Neural progenitor cell (in vitro differentiated cells): Measurements from ENCODE around the gene ARPC5L. TPM values are rescaled to one million over a fixed set of nuclear protein-coding genes. Genes with fewer than 3 reads are reported as not detected.

ENCODE experiments used
- DNase-seq: peaks from one replicate; pipeline ENCODE4 v3.0.0-alpha.2; 2016; ENCODE audit warnings: low spot score
- H2AFZ ChIP-seq: fragments of 200-600 bp; sonication (generic); replicated peaks from 2 replicates; pipeline ENCODE4 v1.6.1; 2016; ENCODE audit warnings: antibody characterized with exemption
- H3F3A ChIP-seq: fragments of 200-600 bp; sonication (generic); 2 replicates; pipeline ENCODE4 v1.6.1; 2016; ENCODE audit warnings: antibody characterized with exemption, low read depth
- H3K27ac ChIP-seq: fragments of 200-600 bp; sonication (generic); 2 replicates; pipeline ENCODE4 v1.5.1; 2016; ENCODE audit warnings: mild to moderate bottlenecking
- H3K27me3 ChIP-seq: fragments of 200-600 bp; sonication (generic); 2 replicates; pipeline ENCODE4 v1.6.1; 2016; ENCODE audit warnings: mild to moderate bottlenecking, moderate library complexity
- H3K36me3 ChIP-seq: fragments of 200-600 bp; sonication (generic); 2 replicates; pipeline ENCODE4 v1.5.1; 2016
- H3K4me1 ChIP-seq: fragments of 200-600 bp; sonication (generic); 2 replicates; pipeline ENCODE4 v1.6.1; 2016; ENCODE audit warnings: mixed run types
- H3K4me2 ChIP-seq: fragments of 200-600 bp; sonication (generic); 2 replicates; pipeline ENCODE4 v1.6.1; 2016
- H3K4me3 ChIP-seq: fragments of 200-600 bp; sonication (generic); 2 replicates; pipeline ENCODE4 v1.5.1; 2016
- H3K79me2 ChIP-seq: fragments of 200-600 bp; sonication (generic); 2 replicates; pipeline ENCODE4 v1.6.1; 2016; ENCODE audit warnings: low read depth
- H3K9ac ChIP-seq: fragments of 200-600 bp; sonication (generic); 2 replicates; pipeline ENCODE4 v1.6.1; 2016
- H3K9me3 ChIP-seq: fragments of 200-600 bp; sonication (generic); 2 replicates; pipeline ENCODE4 v1.5.1; 2016; ENCODE audit warnings: low read depth
- H4K20me1 ChIP-seq: fragments of 200-600 bp; sonication (generic); 2 replicates; pipeline ENCODE4 v1.6.1; 2016; ENCODE audit warnings: low read depth
- H3K27ac Mint-ChIP-seq: 3 replicates; pipeline ENCODE4 v1.8.0; 2021; ENCODE audit warnings: mixed read lengths
- H3K27me3 Mint-ChIP-seq: 2 replicates; pipeline ENCODE4 v1.8.0; 2022; ENCODE audit warnings: low read depth, mild to moderate bottlenecking, inconsistent platforms, moderate library complexity, mixed read lengths; ENCODE audit not compliant: insufficient read depth
- H3K36me3 Mint-ChIP-seq: 3 replicates; pipeline ENCODE4 v1.8.0; 2021; ENCODE audit warnings: mixed read lengths
- H3K4me1 Mint-ChIP-seq: 3 replicates; pipeline ENCODE4 v1.8.0; 2021; ENCODE audit warnings: mixed read lengths
- H3K4me3 Mint-ChIP-seq: 3 replicates; pipeline ENCODE4 v1.8.0; 2021; ENCODE audit warnings: mild to moderate bottlenecking, moderate library complexity, mixed read lengths
- H3K9me3 Mint-ChIP-seq: 3 replicates; pipeline ENCODE4 v1.8.0; 2020; ENCODE audit warnings: mixed read lengths
- CTCF ChIP-seq: fragments of 200-600 bp; sonication (generic); IDR thresholded peaks from 2 replicates; pipeline ENCODE4 v1.5.1; 2017; ENCODE audit warnings: antibody characterized with exemption, mild to moderate bottlenecking
- EZH2 ChIP-seq: fragments of 200-600 bp; sonication (generic); IDR thresholded peaks from 2 replicates; pipeline ENCODE4 v1.6.1; 2017; ENCODE audit warnings: antibody characterized with exemption, mild to moderate bottlenecking, moderate library complexity
- EZH2phosphoT487 ChIP-seq: fragments of 200-600 bp; sonication (generic); IDR thresholded peaks from 2 replicates; pipeline ENCODE4 v1.6.1; 2017; ENCODE audit warnings: antibody characterized with exemption
- total RNA-seq: library from RNA; depleted of rRNA; stranded (reverse); fragments of >200 nt; gene quantifications from 2 replicates; pipeline ENCODE4 v1.2.3, GENCODE V29; 2015; ENCODE audit warnings: low replicate concordance

The ARPC5L gene
- 24.0 and 26.2 TPM in 2 replicates for total RNA-seq

- Mint-ChIP-seq H3K36me3 (peaks cover 8% of the 10 kb centered on the region), H3K27ac (peak within 1 kb of the TSS; percentile 94), H3K4me3 (peak within 1 kb of the TSS; percentile 95), H3K9me3 (no peaks in the 10 kb centered on the region), H3K27me3 (peaks cover 7% of the 10 kb centered on the region), H3K4me1 (peaks cover 22% of the 10 kb centered on the region)
- peak within 1 kb of the TSS; percentile 100 for H3K9ac ChIP-seq
- H4K20me1 ChIP-seq = peaks cover 50% of the 10 kb centered on the region
- no peaks in the 10 kb centered on the region for H3K27me3 ChIP-seq
- TF ChIP-seq EZH2phosphoT487 = no peak
- TF ChIP-seq CTCF = peak; percentile 34
- no peak for TF ChIP-seq EZH2
- H2AFZ ChIP-seq = peak within 1 kb of the TSS; percentile 86
- H3K9me3 ChIP-seq = no peaks in the 10 kb centered on the region
- H3K36me3 ChIP-seq = no peaks in the 10 kb centered on the region
- peaks cover 14% of the 10 kb centered on the region for H3K4me1 ChIP-seq
- peak; percentile 98 for DNase-seq
- peaks cover 43% of the 10 kb centered on the region for H3K79me2 ChIP-seq
- peaks cover 66% of the 10 kb centered on the region for H3F3A ChIP-seq
- peak within 1 kb of the TSS; percentile 99 for H3K4me3 ChIP-seq
- peak within 1 kb of the TSS; percentile 98 for H3K4me2 ChIP-seq
- peak within 1 kb of the TSS; percentile 98 for H3K27ac ChIP-seq
Measured at GRCh38 chr9:124861342-124862229, at the start of gene ARPC5L, which contains the start of gene RPL35. TSS of gene ARPC5L (plus strand) at chr9:124862130. CDS start at chr9:124869291, 7,161 bp downstream. TSS of gene RPL35 (minus strand) at chr9:124861957. CDS start at chr9:124861912, 45 bp downstream.

DNA sequence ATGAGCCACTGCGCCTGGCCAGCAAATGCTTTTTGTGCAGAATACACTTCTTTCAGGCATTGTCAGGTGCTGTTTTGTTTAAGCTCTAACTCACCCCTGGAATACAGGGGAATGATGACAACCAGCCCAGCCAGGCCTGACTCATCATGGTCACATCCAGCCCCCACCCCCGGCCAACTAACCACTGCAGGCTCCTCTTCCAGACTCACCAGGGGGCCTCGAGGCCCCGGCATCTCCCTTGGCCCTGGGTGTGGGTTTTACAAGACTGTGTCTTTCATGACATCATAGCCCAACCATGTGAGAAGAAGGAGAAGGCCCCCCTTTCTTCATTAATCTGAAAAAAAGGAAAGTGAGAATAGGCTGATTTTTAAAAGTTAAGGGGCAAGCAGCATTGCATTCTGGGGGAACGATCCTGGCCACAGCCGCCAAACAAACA lies 49.5 kb upstream of the ARPC5L start:
- Mint-ChIP-seq H3K4me1 (peaks cover 52% of the 10 kb centered on the region), H3K36me3 (no peaks in the 10 kb centered on the region), H3K9me3 (no peaks in the 10 kb centered on the region), H3K27ac (peak overlapping the region; percentile 83), H3K27me3 (peaks cover 3% of the 10 kb centered on the region), H3K4me3 (no peak overlapping the region)
- no peaks in the 10 kb centered on the region for H3K9me3 ChIP-seq
- DNase-seq = peak; percentile 16
- H3F3A ChIP-seq = peaks cover 24% of the 10 kb centered on the region
- no peak overlapping the region for H3K9ac ChIP-seq
- no peaks in the 10 kb centered on the region for H3K27me3 ChIP-seq
- no peak overlapping the region for H3K27ac ChIP-seq
- peaks cover 29% of the 10 kb centered on the region for H3K4me1 ChIP-seq
- no peak overlapping the region for H2AFZ ChIP-seq
- no peak overlapping the region for H3K4me2 ChIP-seq
- no peak overlapping the region for H3K4me3 ChIP-seq
- TF ChIP-seq CTCF = no peak
- no peak for TF ChIP-seq EZH2
- TF ChIP-seq EZH2phosphoT487 = no peak
- no peaks in the 10 kb centered on the region for H3K79me2 ChIP-seq
- no peaks in the 10 kb centered on the region for H3K36me3 ChIP-seq
- no peaks in the 10 kb centered on the region for H4K20me1 ChIP-seq

DNA sequence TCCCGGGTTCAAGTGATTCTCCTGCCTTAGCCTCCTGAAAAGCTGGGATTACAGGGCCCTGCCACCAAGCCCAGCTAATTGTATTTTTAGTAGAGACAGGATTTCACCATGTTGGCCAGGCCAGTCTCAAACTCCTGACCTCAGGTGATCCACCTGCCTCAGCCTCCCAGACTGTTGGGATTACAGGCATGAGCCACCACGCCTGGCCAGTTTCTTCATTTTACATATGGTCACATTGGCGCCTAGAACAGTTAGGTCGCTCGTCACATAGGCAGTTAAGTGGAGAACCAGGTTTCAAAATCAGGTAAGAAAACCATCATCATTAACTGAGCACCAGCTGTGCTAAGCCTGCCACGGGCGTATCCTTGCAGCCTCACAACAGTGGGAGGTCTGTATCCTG lies 48.9 kb upstream of the ARPC5L start:
- TF ChIP-seq EZH2 (no peak), EZH2phosphoT487 (no peak), CTCF (no peak)

More for the DNA sequence above, 48.9 kb upstream of the ARPC5L start:
- no peak for DNase-seq
- H3K27me3 Mint-ChIP-seq = no peaks in the 10 kb centered on the region
- Histone ChIP-seq H3K79me2 (no peaks in the 10 kb centered on the region), H3K4me3 (no peak overlapping the region), H3K4me1 (peaks cover 29% of the 10 kb centered on the region), H3K4me2 (no peak overlapping the region), H3K27me3 (no peaks in the 10 kb centered on the region), H3K36me3 (no peaks in the 10 kb centered on the region), H3K9ac (no peak overlapping the region), H2AFZ (no peak overlapping the region), H3K9me3 (no peaks in the 10 kb centered on the region), H3F3A (peaks cover 24% of the 10 kb centered on the region), H3K27ac (no peak overlapping the region), H4K20me1 (no peaks in the 10 kb centered on the region)
- H3K4me1 Mint-ChIP-seq = peaks cover 53% of the 10 kb centered on the region
- no peaks in the 10 kb centered on the region for H3K36me3 Mint-ChIP-seq
- H3K27ac Mint-ChIP-seq = no peak overlapping the region
- no peaks in the 10 kb centered on the region for H3K9me3 Mint-ChIP-seq
- no peak overlapping the region for H3K4me3 Mint-ChIP-seq
